Dedifferentiated amniotic fluid mesenchymal stem cell (primary cell): ENCODE measurements around the gene CDHR4.
"Not testable (repeated sequence)": the region's sequence is repeated elsewhere in the genome, so short reads cannot be mapped to it uniquely, and the experiment has no call there.

Experiments
- DNase-seq: peaks from one replicate; pipeline ENCODE4 v3.0.0-alpha.2; 2016; ENCODE audit errors: extremely low spot score

CDHR4 gene, protein sequence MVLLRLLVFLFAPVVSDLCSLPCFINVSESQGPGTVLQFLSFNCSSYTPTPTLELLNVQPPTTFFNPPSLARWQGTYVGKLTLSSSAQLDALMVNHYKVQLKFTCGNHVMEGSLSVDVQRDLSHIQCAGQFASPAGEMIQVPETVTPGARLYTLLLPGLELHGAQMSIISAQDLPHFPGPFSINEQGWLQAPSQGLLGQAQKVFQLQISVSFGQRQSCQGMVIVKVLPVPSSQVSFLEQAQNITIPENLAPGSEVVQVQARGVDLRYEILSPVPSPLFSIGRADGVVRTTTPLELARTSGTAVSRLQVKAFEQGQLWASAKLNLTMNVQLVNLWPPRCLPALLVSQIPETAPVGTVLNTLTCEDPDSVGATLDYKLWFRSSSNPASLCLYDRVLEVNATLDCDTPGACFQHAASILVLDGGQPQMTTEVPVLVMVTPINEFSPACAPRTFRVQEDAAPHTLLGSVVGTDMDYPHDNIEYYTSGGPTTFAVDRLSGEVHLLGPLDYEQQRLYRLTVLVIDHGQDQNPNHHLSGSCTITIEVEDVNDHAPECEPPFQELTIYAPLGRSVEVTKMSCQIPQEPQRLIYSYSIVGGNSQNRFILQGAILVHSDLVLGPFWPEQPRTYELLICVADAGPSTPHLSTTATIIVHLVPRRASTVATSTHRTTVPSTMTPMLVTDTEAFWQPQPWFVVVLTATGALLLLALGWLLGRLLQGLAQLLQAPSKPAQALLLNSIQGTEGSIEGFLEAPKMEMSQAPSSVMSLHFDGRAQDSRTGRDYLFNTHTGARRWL

DNA sequence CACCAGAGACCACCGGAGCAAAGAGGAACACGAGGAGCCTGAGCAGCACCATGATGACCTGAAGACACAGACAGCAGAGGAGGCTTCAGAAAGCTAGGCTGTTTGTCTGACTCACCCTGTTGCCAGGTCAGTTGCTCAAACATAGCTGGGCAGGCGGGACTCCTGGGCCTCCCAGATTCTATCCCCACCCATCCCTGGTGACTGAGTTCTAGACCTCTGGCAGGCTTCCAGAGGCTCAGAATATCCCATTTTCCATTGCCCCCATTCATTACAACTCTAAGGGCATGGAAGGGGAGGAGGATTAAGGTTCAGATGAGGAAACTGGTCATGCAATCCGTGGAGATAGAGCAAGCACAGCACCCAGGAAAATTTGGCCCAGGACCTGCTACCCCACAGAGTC, at the start of gene CDHR4:
Gene CDHR4 (minus strand): TSS at position 113 of the 400 bp plus-strand sequence. CDS start 61 bp downstream, at position 52.
- DNase-seq, result peak; percentile 55

DNA sequence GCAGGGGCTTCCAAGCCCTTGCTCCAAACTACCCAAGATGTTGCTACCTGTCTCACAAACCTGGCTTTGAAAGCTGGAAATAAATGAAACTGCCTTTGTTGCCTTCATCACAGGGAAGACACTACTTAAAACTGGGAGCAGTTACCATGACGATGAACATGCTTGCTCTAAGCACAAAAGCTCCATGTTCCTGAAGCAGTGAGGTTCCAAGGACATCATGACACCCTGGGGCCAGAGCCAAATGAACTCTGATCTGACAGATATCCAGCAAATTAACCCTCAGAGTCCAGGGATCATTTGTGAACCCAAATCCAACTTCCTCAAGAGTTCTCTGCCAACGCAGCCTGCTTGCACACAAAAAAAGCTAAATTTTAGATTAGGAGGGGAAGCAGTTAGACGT, 46.0 kb upstream of the CDHR4 start:
- DNase-seq, result no peak

DNA sequence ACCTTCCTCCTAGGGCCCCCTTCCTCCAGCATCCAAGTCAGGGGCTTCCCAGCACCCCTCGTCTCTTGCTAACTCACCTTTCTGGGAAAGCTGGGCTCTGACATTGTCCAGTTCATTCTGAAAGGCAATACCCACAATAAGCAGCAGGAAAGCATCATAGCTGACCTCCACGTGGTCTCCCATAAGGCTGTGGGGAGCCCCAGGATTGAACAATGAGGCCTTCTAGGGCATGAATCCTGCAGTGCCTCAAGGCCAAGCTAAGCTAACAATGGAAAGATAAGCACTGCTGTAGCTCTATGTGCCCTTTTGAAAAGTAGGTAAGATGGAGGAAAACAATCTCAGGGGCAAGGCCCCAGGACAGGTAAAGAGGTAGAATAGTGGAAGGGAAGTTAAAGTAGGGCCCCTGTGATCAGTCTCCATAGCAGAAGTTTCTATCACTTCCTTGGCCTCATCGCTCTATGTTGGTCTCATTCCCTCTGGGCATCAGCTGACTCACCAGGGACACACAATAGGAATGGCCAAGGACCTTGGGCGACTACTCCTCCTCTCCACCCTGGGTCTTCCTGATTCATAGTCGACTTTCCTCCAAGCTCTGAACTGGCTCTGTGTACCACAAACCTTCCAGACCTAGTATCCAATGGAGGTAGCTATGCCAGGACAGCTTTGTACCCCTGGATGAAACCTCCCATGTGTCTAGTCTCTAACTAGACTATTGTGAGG, 45.0 kb upstream of the CDHR4 start:
- DNase-seq, result no peak

DNA sequence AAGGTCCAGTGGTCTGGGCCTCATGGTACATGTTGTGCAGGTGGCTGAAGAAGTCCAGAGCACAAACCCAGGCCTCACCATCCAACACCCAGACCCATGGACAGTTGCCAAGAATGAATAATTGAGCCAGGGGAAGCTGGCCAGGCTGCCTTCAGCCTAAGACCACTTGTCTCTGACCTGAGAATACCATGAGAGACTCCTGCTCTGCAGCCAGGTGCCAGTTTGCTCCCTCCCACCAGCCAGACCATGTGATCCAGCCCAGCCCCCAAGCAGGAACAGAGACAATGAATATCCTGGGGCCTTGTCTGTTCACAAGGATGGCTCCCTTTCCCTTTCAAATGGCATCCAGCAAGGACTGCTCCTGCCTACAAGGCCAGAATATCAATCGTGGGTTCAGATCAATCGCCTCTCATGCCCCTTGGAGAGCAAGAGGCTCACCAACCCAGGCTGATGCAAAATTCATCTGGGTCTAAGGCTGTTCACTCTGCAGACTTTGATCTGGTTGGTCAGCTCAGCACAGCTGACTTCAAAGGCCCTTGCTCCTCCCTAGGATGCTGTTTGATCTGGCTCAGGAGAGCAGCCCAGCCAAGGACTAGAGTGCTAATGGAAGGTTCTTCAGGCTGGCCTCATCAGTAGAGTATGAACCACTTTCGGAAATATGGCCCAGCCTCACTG, 43.3 kb upstream of the CDHR4 start:
- DNase-seq, result no peak

DNA sequence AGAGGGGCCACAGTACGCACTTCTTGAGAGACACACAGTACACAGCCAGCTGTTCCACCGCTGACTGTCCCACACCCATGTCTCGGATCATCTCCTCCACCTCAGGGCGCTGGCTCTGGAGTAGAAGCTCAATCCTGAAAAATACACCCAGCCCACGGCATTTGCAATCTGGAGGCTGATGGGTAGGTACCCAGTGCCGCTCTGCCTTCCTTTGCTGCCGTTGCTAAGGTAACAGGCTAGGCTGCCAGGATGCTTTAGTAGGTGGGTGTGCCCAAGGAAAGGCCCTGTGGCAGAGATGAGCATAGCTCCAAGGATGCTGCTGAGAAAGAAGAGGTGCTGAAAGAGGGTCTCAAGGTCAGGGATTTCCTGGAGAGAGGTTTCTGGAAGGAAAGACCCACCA, 42.1 kb upstream of the CDHR4 start:
- DNase-seq, result no peak

DNA sequence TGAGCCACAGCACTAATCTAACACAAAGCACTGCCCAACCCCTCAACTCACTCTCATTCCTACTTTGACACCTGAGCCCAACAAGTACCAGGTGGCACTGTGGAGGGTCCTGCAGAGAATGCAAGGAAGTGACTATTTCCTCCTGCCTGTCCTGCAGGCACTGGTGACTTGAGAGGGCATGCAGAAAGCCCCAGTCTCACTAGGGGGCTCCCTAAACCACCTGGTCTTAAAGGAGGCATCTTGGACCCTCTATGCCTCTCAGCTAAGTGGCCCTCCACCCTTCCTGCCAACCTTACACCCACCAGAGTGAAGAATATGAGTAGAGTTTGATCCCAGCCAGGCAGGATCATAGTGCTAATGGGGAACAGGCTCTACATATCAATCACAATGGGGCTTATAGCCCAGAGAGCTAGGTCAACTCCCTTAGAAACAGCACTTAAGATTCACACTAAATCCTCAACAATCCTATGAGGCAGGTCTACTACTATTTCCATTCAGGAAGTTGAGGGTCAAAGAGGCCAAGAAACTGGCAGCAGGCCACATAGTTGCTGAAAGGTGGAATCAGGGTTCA, 41.5 kb upstream of the CDHR4 start:
- DNase-seq, result no peak

DNA sequence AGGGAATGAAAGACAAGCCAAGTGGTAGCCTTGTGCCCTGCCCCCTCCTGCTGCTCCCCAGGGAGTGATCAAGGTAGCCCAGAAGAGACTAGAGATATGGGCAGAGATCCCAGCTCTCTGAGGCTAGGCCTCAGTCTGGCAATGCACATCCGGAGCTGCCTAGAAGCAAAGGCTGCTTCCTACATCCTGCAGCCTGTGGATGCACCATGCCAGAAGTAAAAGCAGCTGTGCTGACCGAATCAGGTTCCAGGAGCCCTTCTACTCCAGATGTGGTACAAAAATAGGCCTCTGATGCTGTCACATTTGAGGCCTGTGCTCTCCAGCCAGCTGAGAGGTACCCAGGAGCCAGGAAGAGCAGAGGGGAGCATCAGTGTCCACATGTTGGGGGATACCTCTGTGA, 40.7 kb upstream of the CDHR4 start:
- no peak for DNase-seq

DNA sequence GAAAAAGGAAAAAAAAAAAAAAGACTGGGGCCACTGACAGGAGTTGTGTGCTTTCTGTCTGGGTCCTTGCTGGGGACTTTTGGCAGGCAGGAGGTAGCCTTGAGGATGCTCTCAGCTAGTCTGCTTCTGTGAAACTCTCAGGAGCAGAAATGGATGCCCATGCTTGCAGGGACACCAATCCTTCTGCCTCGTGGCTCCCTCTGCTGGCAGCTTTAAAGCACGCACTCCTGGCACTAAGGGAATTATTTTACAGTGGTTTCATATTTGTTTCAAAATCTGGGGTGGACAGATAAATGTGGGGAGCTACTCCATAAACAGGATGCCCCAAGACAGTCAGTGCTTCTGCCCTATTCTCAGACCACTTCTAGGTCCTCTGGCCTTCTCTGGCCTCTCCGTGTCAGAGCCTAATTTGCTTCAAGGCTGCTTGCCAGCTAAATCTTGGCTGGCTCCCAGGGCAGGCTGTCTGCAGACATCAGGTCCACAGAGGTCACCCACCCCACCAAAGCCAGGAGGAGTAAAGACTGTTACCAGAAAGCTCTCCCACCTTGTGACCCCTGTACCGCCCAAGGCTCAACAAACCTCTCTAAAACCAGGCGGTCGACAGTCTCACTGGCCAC, 39.6 kb upstream of the CDHR4 start:
- DNase-seq, result peak; percentile 82

DNA sequence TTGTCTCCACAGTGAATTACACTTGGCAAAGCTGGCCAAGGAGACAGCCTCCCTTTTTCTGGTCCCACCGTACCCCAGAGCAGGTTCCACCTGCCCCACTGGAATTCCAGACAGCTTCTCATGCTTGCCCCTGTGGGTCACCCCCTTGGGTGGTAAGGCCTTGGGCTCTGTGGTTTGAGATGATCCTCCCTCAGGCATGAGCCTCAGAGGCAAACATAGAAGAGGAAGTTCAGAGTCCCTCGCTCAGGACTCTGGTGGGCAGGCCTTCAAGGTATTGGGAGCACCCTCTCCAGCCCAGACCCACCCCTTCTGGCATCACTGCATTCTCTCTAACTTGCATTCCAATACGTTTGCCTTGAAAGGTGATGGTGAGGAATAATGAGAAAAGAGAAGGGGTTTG, 31.7 kb upstream of the CDHR4 start:
- DNase-seq, result no peak

DNA sequence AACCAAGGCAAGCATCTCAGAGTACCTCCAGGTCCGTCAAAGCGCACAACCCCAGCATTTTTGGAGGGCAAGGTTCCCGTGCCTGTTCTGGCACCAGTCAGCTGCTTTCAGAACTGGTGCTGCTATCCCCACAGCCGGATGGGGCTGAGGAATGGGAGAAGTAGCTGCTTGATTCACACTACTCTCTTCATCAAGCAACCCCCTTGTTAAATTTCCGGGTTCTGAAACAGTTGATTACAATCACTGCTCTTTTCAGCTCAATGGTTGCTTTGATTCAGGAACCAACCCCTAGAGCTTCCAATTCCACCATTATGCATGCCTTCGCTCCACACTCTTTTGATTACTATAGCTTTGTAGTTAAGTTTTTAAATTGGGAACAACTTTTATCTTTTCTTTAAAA, 26.3 kb upstream of the CDHR4 start:
- DNase-seq, result no peak

DNA sequence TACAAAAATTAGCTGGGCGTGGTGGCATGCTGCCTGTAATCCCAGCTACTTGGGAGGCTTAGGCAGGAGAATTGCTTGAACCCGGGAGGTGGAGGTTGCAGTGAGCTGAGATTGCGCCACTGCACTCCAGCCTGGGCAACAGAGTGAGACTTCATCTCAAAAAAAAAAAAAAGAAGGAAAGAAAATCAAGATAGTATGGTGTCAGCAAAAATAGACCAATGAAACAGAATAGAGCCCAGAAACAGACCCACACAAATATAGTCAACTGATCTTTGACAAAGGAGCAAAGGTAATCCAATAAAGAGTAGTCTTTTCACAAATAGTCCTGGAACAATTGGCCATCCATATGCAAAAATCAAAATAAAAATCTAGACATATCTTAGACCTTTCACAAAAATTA, 23.5 kb upstream of the CDHR4 start:
- not testable (repeated sequence) for DNase-seq

DNA sequence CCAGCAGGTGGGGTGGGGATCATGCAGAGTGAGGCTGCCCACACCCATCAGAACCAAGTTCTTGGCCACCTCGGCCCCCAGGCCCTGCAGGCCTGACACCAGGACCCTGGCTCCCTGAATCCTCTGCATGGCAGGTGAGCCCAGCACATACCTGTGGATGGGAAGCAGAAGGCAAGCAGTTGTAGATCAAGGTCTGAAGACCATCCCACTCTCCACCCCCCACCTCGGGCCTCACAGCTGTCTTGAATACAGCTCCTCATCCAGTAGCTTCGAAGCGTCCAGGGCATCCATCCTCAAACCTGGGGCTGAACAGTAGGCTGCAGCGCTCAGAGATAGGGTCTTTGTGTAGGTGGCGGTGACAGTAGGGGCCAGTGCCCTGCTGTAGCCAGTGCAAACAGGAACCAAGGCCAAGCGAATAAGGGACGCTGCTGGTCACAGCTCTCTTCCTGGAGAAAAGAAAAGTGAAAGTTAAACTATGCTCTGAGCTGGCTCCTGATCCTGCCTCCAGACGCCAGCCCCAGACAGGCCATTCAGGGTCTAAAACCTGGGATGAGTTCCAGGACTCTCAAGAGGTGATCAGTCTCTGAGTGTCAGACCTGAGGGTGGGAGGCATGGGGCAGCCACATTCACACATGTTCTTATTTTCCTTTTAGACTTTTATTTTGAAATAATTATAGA, 14.0 kb upstream of the CDHR4 start, which contains the start of gene UBA7:
Gene UBA7 (minus strand): TSS at position 457 of the 678 bp plus-strand sequence. CDS start 166 bp downstream, at position 291.
- DNase-seq, result peak; percentile 48

DNA sequence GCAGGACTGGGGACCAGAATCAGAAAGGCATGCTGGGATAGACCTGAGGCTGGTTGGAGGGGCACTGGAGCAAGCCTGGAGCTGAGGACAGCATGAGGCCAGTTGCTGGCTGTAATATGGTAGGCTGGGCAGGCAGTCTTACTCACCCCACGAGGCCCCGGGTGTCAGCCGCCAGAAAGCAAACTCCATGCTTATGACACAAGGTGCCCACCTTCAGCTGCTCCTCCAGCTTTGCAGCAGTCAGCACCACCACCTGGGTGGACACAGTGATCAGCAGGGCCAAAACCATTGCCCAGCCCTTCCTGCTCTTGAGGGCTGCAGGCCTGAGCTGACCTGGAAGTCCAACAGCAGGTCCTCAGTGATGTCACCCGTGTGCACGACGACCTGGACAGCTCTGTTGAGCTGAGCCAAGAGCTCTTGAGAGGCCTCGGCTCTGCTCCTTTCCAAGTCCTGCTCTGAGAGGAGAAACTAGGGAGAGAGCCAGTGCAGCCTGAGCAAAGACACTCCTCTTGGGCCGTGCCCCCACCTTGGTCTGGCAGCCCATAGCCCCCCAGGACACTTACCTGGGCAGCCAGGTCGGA, 13.3 kb upstream of the CDHR4 start:
- no peak for DNase-seq

DNA sequence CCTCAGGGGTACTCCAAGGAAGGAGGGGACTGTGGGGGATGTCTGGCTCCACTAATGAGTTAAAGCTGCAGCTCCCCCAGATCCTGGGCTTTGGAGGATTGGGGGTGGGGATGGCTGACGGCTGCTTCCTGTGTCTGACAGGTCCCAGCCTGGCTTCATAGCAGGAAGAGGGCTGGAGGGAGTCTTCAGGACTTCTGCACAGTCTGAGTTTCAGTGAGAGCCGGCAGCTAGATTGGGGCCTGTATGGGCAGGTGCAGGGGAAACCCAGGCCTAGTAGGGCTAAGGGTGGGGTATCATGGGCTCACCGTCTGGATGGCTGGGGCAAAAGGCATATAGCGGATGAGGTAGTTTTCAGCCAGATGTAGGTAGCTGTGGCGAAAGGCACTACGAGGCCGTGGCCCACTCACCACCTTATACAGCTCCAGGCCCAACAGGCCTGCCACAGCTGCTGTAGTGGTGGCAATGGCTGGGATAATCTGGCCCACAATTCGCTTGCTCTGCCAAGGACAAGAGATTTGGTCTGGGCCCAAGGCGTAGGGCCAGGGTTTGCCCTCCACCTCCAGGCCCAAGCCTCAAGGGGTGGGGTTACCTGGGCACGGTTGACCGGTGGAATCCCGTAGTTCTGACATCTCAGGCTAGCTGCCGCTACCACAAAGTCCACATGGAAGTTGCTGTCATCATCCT, 7.9 kb upstream of the CDHR4 start:
- no peak for DNase-seq

DNA sequence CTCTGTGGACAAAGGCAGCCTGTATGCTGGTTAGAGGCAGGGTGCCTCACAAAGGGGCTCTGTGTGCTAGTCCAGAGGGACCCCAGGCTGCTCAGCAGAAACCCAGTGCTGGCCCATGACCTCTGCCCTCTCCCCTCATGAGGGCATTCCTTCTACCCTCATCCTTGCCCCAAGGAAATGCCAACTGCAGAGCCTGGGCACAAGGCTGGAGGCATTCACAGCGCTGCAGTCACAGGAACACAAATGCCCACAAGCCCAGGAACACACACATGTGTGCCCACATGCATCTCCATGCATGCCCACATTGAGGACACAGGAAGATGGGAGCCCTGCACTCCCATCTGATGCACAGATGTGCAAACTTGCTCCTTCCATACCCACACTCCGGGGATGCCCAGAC, 7.2 kb upstream of the CDHR4 start:
- no peak for DNase-seq

DNA sequence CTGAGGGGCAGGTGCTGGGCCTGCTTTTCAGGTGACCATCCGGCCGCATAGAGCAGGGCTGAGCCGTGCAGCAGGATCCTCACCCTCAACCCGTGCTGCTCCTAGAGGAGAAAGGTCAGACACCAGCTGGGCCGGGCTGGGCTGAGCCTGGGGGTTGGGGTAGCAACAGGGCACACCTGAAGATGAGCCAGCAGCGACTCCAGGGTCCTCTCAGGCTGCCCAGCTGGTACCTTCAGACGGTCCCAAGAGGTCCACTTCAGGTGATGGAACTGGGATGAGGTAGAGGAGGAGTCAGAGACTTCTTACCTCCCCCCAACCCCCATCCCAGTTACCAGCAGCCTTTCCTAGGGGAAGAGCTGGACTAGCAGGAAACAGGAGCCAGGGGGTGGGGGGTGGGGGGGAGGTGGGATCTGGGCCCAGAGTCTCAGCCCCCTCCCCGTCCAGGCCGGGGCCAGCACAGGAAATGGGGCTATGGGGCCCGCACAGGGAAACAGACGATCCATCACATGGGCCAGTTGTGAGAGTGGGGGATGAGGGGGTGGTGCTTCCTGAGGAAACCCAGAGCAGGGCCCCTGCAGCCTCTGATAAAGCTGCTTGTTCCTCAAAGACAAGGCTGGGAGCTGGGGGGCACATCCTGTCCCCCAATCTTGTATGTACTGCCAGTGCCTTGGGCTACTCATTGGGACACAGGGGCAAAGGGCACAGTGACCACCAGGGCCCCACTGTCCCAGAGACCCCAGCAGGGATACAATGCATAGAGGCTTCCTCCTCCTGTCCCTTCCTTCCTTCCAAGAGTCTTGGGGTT, 6.4 kb upstream of the CDHR4 start:
- no peak for DNase-seq

DNA sequence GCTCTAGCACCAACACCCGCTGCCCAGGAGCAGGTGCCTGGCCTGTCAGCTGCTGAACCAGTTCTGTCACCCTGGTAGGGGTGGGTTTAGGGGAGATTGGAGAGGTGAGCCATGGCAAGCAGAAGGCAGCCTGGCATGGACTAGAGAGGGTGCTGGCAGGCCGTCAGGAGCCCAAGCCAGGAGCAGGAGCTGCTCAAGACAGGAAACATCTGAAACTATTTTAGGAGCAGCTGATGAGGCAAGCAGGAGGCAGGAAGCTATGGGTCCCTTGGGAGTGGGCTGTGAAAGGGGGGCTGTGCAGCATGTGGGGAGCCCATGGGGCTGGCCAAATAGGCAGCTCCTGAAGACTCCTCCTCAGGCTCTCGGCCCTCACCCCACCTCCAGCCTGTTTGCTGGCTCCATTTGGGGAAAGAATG, 5.7 kb upstream of the CDHR4 start:
- DNase-seq, result peak; percentile 48
